BJ (cell line): ENCODE data around the gene KRT6A. TPM values are rescaled to one million over a fixed set of nuclear protein-coding genes. Genes with fewer than 3 reads are reported as not detected.
"Not testable (repeated sequence)": the region's sequence is repeated elsewhere in the genome, so short reads cannot be mapped to it uniquely, and the experiment has no call there.

ENCODE experiments used
- CTCF ChIA-PET: fragments of 350-600 bp; formaldehyde crosslinking; extraction: SDS; loops from one replicate; lab custom pipeline; 2021; ENCODE audit warnings: antibody characterized with exemption, inconsistent platforms; lab: Yijun Ruan, JAX
- POLR2A ChIA-PET: fragments of 300-600 bp; sonication (Branson Sonifier 250); formaldehyde crosslinking; extraction: SDS; loops from one replicate; lab custom pipeline; 2021; ENCODE audit warnings: antibody characterized with exemption; lab: Charles Lee
- DNase-seq: peaks from one replicate; pipeline ENCODE4 v3.0.0-alpha.2; 2011; ENCODE audit warnings: low read depth
- H3K27me3 ChIP-seq: 2 replicates; pipeline ENCODE4 v1.6.0; 2011; ENCODE audit warnings: low read length; ENCODE audit not compliant: control insufficient read depth, insufficient read depth
- H3K36me3 ChIP-seq: 2 replicates; pipeline ENCODE4 v1.5.1; 2011; ENCODE audit warnings: low read length; ENCODE audit not compliant: control insufficient read depth, insufficient read depth
- H3K4me3 ChIP-seq: 2 replicates; pipeline ENCODE4 v1.5.1; 2011; ENCODE audit warnings: low read depth, mild to moderate bottlenecking, control low read depth, low read length
- polyA plus RNA-seq: library from polyadenylated mRNA; depleted of rRNA; stranded (reverse); fragments of >200 nt; gene quantifications from 2 replicates; pipeline ENCODE4 v1.2.3, GENCODE V29; 2011
- TF ChIP-seq, protein P1 (sequence below): IDR thresholded peaks from 2 replicates; pipeline ENCODE4 v1.5.1; 2011; ENCODE audit warnings: low read depth, mild to moderate bottlenecking, control low read depth, inconsistent platforms, low read length, moderate library complexity; ENCODE audit not compliant: insufficient read depth

The KRT6A gene
- polyA plus RNA-seq, 1 experiment, result not detected

DNA sequence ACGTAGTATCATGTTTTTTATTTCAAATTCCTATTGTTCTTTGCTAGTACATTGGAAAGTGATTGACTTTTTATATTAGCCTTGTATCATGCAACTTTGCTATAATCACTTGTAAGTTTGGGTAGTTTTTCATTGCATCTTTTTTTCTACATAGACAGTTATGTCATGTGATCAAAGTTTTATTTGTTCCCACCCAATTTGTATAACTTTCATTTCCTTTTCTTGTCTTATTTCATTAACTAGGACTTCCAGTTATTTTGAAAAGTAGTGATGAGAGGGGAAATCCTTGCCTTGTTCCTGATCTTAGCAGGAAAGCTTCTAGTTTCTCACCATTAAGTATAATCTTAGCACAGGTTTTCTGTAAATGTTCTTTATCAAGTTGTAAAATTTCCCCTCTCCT, 9.8 kb upstream of the KRT6A start:
- ChIA-PET POLR2A (interaction anchor here (0.7 kb wide), 1 partner anchor 8 kb away, joined by 4 read pairs; no protein-coding TSS in a partner anchor), CTCF (interaction anchor here (0.6 to 1.5 kb wide), 2 partner anchors 63 to 73 kb away, joined by 3 read pairs; no protein-coding TSS in a partner anchor)
- H3K36me3 ChIP-seq, result no peaks in the 10 kb centered on the region
- H3K27me3 ChIP-seq, result peaks cover 5% of the 10 kb centered on the region
- TF ChIP-seq, protein P1, sequence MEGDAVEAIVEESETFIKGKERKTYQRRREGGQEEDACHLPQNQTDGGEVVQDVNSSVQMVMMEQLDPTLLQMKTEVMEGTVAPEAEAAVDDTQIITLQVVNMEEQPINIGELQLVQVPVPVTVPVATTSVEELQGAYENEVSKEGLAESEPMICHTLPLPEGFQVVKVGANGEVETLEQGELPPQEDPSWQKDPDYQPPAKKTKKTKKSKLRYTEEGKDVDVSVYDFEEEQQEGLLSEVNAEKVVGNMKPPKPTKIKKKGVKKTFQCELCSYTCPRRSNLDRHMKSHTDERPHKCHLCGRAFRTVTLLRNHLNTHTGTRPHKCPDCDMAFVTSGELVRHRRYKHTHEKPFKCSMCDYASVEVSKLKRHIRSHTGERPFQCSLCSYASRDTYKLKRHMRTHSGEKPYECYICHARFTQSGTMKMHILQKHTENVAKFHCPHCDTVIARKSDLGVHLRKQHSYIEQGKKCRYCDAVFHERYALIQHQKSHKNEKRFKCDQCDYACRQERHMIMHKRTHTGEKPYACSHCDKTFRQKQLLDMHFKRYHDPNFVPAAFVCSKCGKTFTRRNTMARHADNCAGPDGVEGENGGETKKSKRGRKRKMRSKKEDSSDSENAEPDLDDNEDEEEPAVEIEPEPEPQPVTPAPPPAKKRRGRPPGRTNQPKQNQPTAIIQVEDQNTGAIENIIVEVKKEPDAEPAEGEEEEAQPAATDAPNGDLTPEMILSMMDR, result no peak
- no peak overlapping the region for H3K4me3 ChIP-seq
- no peak for DNase-seq

DNA sequence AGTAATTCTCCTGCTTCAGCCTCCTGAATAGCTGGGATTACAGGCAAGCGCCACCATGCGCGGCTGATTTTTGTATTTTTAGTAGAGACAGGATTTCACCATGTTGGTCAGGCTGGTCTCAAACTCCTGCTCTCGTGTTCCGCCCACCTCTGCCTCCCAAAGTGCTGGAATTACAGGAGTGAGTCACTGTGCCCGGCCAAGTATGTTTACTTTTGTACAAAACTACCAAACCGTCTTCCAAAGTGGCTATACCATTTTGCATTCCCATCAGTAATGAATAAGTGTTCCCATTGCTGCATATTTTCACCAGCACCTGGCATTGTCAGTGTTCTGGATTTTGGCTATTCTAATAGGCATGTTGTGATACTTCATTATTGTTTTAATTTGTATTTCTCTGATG, 8.4 kb upstream of the KRT6A start:
- DNase-seq, result no peak
- ChIA-PET POLR2A (no interaction called here), CTCF (no interaction called here)
- TF ChIP-seq, protein P1, result no peak
- Histone ChIP-seq H3K36me3 (no peaks in the 10 kb centered on the region), H3K27me3 (peaks cover 2% of the 10 kb centered on the region; the same call in 1 of the 2 replicates), H3K4me3 (no peak overlapping the region)

DNA sequence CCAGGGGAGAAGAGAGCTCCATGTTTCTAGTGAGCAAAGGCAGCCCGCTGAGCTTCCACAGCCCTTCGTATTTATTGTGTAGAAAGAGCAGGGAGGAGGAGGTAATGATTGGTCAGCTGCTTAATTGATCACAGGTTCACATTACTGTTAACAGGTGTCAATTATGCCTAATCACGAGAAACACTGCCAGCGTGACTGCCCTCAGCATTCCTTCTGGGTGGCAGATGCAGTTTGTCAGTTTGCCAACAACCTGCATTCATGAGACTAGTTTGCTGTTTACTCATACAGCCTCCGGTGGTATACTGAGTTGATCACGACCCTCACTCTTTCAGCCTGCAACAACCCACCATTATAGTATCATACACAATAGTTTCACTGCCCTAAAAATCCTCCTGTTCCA, 7.5 kb upstream of the KRT6A start:
- not testable (repeated sequence) for DNase-seq, H3K36me3 ChIP-seq, H3K4me3 ChIP-seq, H3K27me3 ChIP-seq
- ChIA-PET POLR2A (interaction anchor here (0.6 kb wide), 1 partner anchor 310 kb away, joined by 3 read pairs; no protein-coding TSS in a partner anchor), CTCF (interaction anchor here (1.0 to 2.3 kb wide), 5 partner anchors 11 to 278 kb away, joined by 3 to 8 read pairs (median 4); no protein-coding TSS in a partner anchor)

DNA sequence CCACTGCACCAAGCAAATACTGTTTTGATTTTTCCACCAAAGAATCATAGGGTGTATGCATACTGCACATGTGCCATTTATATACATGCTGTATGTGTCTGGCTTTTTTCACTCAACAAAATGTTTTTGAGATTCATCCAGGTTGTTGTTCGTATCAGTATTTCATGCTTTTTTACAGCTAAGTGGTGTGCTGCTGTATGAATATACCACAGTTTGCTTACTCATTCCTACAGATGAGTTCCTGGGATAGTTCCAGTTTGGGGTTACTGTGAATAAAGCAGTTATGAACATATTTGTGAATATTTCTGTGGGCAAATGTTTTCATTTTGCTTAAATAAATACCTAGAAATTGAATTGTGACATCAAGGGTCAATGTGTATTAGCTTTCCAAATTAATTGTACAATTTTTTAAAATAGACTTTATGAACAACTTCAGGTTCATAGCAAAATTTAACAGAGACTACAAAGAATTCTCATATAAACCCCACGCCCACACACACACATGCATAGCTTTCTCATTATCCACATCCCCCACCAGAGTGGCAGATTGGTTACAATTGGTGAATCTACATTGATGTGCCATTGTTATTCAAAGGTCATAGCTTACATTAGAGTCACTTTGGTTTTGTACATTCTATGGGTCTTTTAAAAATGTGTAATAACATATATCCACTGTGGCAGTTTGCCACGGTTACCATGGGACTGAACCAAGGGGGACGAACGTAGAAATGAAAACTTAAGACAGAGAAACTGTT, 6.9 kb upstream of the KRT6A start:
- POLR2A ChIA-PET, result interaction anchor here (0.6 kb wide), 1 partner anchor 309 kb away, joined by 3 read pairs; no protein-coding TSS in a partner anchor

DNA sequence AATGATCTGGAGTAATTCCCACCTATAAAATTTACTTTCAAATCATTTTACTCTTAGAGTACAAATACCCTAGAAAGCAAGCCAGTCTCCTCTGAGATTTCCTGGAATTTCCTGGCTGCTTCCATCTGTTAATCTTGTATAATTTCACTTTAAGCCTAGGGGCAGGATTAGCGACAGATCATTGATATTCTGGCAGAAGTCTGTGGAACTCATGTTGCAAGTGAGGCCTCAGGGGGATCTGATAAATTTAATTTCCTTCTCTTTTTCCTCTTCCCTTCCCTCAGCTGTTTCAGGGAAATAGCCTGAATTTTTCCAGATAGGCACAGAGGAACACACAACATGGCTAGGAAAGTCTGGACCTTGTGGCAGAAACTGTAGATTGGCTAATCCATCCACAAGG, 5.9 kb upstream of the KRT6A start:
- ChIA-PET CTCF (interaction anchor here (2.3 kb wide), 1 partner anchor 108 kb away, joined by 8 read pairs; no protein-coding TSS in a partner anchor), POLR2A (no interaction called here)
- H3K4me3 ChIP-seq, result no peak overlapping the region
- TF ChIP-seq, protein P1, result no peak
- no peaks in the 10 kb centered on the region for H3K27me3 ChIP-seq
- no peak for DNase-seq
- no peaks in the 10 kb centered on the region for H3K36me3 ChIP-seq

More for the DNA sequence above, 6.9 kb upstream of the KRT6A start:
- CTCF ChIA-PET, result interaction anchor here (1.0 to 2.3 kb wide), 5 partner anchors 10 to 278 kb away, joined by 3 to 8 read pairs (median 4); no protein-coding TSS in a partner anchor
- TF ChIP-seq, protein P1, result no peak
- no peaks in the 10 kb centered on the region for H3K27me3 ChIP-seq
- no peaks in the 10 kb centered on the region for H3K36me3 ChIP-seq
- H3K4me3 ChIP-seq, result no peak overlapping the region
- no peak for DNase-seq
